GM12878 (cell line): ENCODE data around the gene ACVR1. TPM values are rescaled to one million over a fixed set of nuclear protein-coding genes. Genes with fewer than 3 reads are reported as not detected.

Experiments used
- ATAC-seq: fragments of 200-7000 bp; cut with Tn5 transposase; 3 replicates; pipeline ENCODE4 v1.9.1; 2020; ENCODE audit warnings: mild to moderate bottlenecking, moderate library complexity
- BruUV-seq: library from RNA; stranded (reverse); fragments of 400-500 nt; replicated peaks from 2 replicates; lab custom pipeline; 2021; lab: Mats Ljungman, UMichigan
- CTCF ChIA-PET: fragments of 300-600 bp; sonication (Branson Sonifier 250); formaldehyde crosslinking; extraction: SDS; loops from one replicate; lab custom pipeline; 2021; ENCODE audit warnings: inconsistent platforms; lab: Yijun Ruan, JAX
- POLR2A ChIA-PET: fragments of 350-600 bp; formaldehyde crosslinking; extraction: SDS; loops from one replicate; lab custom pipeline; 2021; ENCODE audit warnings: inconsistent platforms; lab: Charles Lee
- RAD21 ChIA-PET: fragments of 300-600 bp; sonication (Branson Sonifier 250); formaldehyde crosslinking; loops from one replicate; lab custom pipeline; 2023; ENCODE audit warnings: antibody characterized with exemption; ENCODE audit not compliant: unreplicated experiment; lab: Charles Lee
- SMC1A ChIA-PET: fragments of 300-600 bp; sonication (Branson Sonifier 250); formaldehyde crosslinking; loops from one replicate; lab custom pipeline; 2023; ENCODE audit not compliant: unreplicated experiment, uncharacterized antibody; lab: Charles Lee
- DNase-seq: peaks from one replicate; pipeline ENCODE4 v3.0.0-alpha.2; 2011; ENCODE audit warnings: low read depth, low spot score
- FAIRE-seq: peaks from 3 replicates; lab custom pipeline; 2011; peaks lifted over from hg19 to GRCh38; lab: Jason Lieb, UNC
- H2AFZ ChIP-seq: 2 replicates; pipeline ENCODE4 v1.6.0; 2011; ENCODE audit warnings: low read depth, low read length, control low read depth; ENCODE audit not compliant: control insufficient read depth
- H3K27ac ChIP-seq: 2 replicates; pipeline ENCODE4 v1.5.1; 2011; ENCODE audit warnings: control low read depth; ENCODE audit not compliant: control insufficient read depth, insufficient read depth
- H3K27me3 ChIP-seq, 2 experiments: replicated peaks in 1 of 2; 2 replicates each; pipeline versions ENCODE4 v1.6.0 to v1.6.1; 2011; ENCODE audit warnings: low read length in 1 of 2; ENCODE audit not compliant: control insufficient read depth in 2 of 2, insufficient read depth in 2 of 2
- H3K36me3 ChIP-seq, 2 experiments: 2 replicates each; pipeline ENCODE4 v1.5.1; 2011; ENCODE audit warnings: low read length in 1 of 2; ENCODE audit not compliant: control insufficient read depth in 2 of 2, insufficient read depth in 2 of 2
- H3K4me1 ChIP-seq: 2 replicates; pipeline ENCODE4 v1.6.1; 2011; ENCODE audit warnings: mild to moderate bottlenecking, low read length, moderate library complexity, mixed read lengths; ENCODE audit not compliant: control insufficient read depth, insufficient read depth
- H3K4me2 ChIP-seq: 2 replicates; pipeline ENCODE4 v1.6.0; 2011; ENCODE audit warnings: control low read depth; ENCODE audit not compliant: control insufficient read depth, insufficient read depth
- H3K4me3 ChIP-seq: fragments of 200-600 bp; sonication (generic); 2 replicates; pipeline ENCODE4 v1.5.1; 2016
- H3K79me2 ChIP-seq: 2 replicates; pipeline ENCODE4 v1.6.0; 2011; ENCODE audit warnings: low read length; ENCODE audit not compliant: control insufficient read depth, insufficient read depth
- H3K9ac ChIP-seq: 2 replicates; pipeline ENCODE4 v1.8.0; 2011; ENCODE audit warnings: low read length, control low read depth, mixed read lengths; ENCODE audit not compliant: control insufficient read depth, insufficient read depth
- H3K9me3 ChIP-seq: replicated peaks from 3 replicates; pipeline ENCODE4 v1.5.1; 2011; ENCODE audit warnings: mild to moderate bottlenecking, low read length; ENCODE audit not compliant: control insufficient read depth, insufficient read depth
- H4K20me1 ChIP-seq: 2 replicates; pipeline ENCODE4 v1.6.0; 2011; ENCODE audit not compliant: control insufficient read depth, insufficient read depth
- CHD1 ChIP-seq: IDR thresholded peaks from 2 replicates; pipeline ENCODE4 v1.6.1; 2012; ENCODE audit warnings: low read depth, low read length, improper control_type of control experiment
- EZH2 ChIP-seq: IDR thresholded peaks from 2 replicates; pipeline ENCODE4 v1.6.1; 2012; ENCODE audit warnings: low read depth, mild to moderate bottlenecking, control low read depth, inconsistent platforms, low read length, borderline replicate concordance; ENCODE audit not compliant: control insufficient read depth
- IRF5 ChIP-seq: fragments of 450-650 bp; IDR thresholded peaks from 2 replicates; pipeline ENCODE4 v1.6.1; 2017; ENCODE audit warnings: borderline replicate concordance
- JUND ChIP-seq: IDR thresholded peaks from 2 replicates; pipeline ENCODE4 v1.6.1; 2012; ENCODE audit warnings: low read depth, mild to moderate bottlenecking, low read length, improper control_type of control experiment, moderate library complexity
- MTA3 ChIP-seq: IDR thresholded peaks from 2 replicates; pipeline ENCODE4 v1.6.1; 2012; ENCODE audit warnings: low read length, inconsistent platforms, borderline replicate concordance
- MYB ChIP-seq: fragments of 150-350 bp; IDR thresholded peaks from 2 replicates; pipeline ENCODE4 v1.6.1; 2014; ENCODE audit warnings: mild to moderate bottlenecking, low read depth, low read length, borderline replicate concordance
- RAD21 ChIP-seq: IDR thresholded peaks from 2 replicates; pipeline ENCODE4 v1.6.1; 2011; ENCODE audit warnings: mild to moderate bottlenecking, low read depth, low read length, moderate library complexity; ENCODE audit not compliant: insufficient read depth
- RELB ChIP-seq: fragments of 450-650 bp; IDR thresholded peaks from 2 replicates; pipeline ENCODE4 v1.6.1; 2017; ENCODE audit warnings: low read depth, mild to moderate bottlenecking, moderate library complexity
- TARDBP ChIP-seq: IDR thresholded peaks from 2 replicates; pipeline ENCODE4 v1.6.1; 2016; ENCODE audit warnings: borderline replicate concordance
- ZBTB33 ChIP-seq: fragments of 450-650 bp; IDR thresholded peaks from 2 replicates; pipeline ENCODE4 v1.6.1; 2017; ENCODE audit warnings: mild to moderate bottlenecking
- ZBTB40 ChIP-seq: fragments of 450-650 bp; IDR thresholded peaks from 2 replicates; pipeline ENCODE4 v1.6.1; 2016; ENCODE audit warnings: mild to moderate bottlenecking, moderate library complexity, borderline replicate concordance
- WGBS: methylation state at CpG from one replicate; pipeline ENCODE4 v1.1.6; 2016; ENCODE audit warnings: low lambda C conversion rate; ENCODE audit not compliant: insufficient replicate concordance, insufficient coverage; ENCODE audit errors: missing lambda C conversion rate; 5-methylcytosine and 5-hydroxymethylcytosine counted together
- in situ Hi-C: fragments of 300-500 bp; cut with MboI; formaldehyde crosslinking; loops from 9 replicates; pipeline ENCODE4 v1.14.3; 2018; ENCODE audit warnings: mixed read lengths
- intact Hi-C: fragments of 100-400 bp; cut with micrococcal nuclease; formaldehyde crosslinking; loops from one replicate; pipeline ENCODE4 v1.14.2; 2022; ENCODE audit not compliant: unreplicated experiment
- polyA plus RNA-seq, 11 experiments: library from polyadenylated mRNA; depleted of rRNA in 4 of 11; unstranded in 6 of 11; stranded (reverse) in 5 of 11; fragments of >200 nt; fragmentation: Nextera tagmentation in 4 of 11; fragmentation: Illumina TruSeq in 1 of 11; extraction: Ambion mirVana in 4 of 11; extraction: Trizol in 1 of 11; gene quantifications; 1 replicate in 1 of 11; 2 replicates in 10 of 11; pipeline versions ENCODE4 v1.2.1 to v1.2.3, GENCODE V29; 2011 to 2016; ENCODE audit warnings: inconsistent platforms in 2 of 11, missing spikeins in 2 of 11, low read depth in 1 of 11
- total RNA-seq, 4 experiments: library from RNA; depleted of rRNA in 3 of 4; stranded (reverse); fragments of >200 nt in 3 of 4; fragmentation: Illumina TruSeq in 1 of 4; extraction: Trizol in 1 of 4; gene quantifications; 2 replicates each; pipeline versions ENCODE4 v1.2.1 to v1.2.3, GENCODE V29; 2013 to 2021
- TF ChIP-seq, protein P1 (sequence below): fragments of 450-650 bp; IDR thresholded peaks from 2 replicates; pipeline ENCODE4 v1.6.1; 2018; ENCODE audit warnings: mild to moderate bottlenecking, low read depth, moderate library complexity; ENCODE audit not compliant: partially characterized antibody

Gene ACVR1
- total and polyA plus RNA-seq, 10 of the 15 experiments (the other 5 are each of a cell fraction or from before 2014, with no cell fraction given) = 0.06 to 0.24 (median 0.14) TPM; not detected in 4

- no peak overlapping the region for H3K4me3 ChIP-seq
- no peaks in the 10 kb centered on the region for H3K4me1 ChIP-seq
- no peaks in the 10 kb centered on the region for H3K9me3 ChIP-seq
- in situ Hi-C loops (no loop called here), intact Hi-C loops (no loop called here)
- DNase-seq = no peak
- H2AFZ ChIP-seq = no peak overlapping the region
- no peaks in the 10 kb centered on the region for H3K27me3 ChIP-seq
- H3K36me3 ChIP-seq = no peaks in the 10 kb centered on the region
- no peaks in the 10 kb centered on the region for H4K20me1 ChIP-seq
- FAIRE-seq = no peak
- no peak for ATAC-seq
- no peaks in the 10 kb centered on the region for H3K79me2 ChIP-seq
- SMC1A ChIA-PET = no interaction called here
- POLR2A ChIA-PET = no interaction called here
- RAD21 ChIA-PET = no interaction called here
- no peak overlapping the region for H3K9ac ChIP-seq
- no peak overlapping the region for H3K4me2 ChIP-seq
- no peak overlapping the region for H3K27ac ChIP-seq
- CTCF ChIA-PET = no interaction called here
- no TSS peak for BruUV-seq
- 36% methylated on average over 2 of the region's 2 CpGs for WGBS
- TF ChIP-seq, protein P1, sequence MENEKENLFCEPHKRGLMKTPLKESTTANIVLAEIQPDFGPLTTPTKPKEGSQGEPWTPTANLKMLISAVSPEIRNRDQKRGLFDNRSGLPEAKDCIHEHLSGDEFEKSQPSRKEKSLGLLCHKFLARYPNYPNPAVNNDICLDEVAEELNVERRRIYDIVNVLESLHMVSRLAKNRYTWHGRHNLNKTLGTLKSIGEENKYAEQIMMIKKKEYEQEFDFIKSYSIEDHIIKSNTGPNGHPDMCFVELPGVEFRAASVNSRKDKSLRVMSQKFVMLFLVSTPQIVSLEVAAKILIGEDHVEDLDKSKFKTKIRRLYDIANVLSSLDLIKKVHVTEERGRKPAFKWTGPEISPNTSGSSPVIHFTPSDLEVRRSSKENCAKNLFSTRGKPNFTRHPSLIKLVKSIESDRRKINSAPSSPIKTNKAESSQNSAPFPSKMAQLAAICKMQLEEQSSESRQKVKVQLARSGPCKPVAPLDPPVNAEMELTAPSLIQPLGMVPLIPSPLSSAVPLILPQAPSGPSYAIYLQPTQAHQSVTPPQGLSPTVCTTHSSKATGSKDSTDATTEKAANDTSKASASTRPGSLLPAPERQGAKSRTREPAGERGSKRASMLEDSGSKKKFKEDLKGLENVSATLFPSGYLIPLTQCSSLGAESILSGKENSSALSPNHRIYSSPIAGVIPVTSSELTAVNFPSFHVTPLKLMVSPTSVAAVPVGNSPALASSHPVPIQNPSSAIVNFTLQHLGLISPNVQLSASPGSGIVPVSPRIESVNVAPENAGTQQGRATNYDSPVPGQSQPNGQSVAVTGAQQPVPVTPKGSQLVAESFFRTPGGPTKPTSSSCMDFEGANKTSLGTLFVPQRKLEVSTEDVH = no peak
- no peak for TF ChIP-seq MTA3
- no peak for TF ChIP-seq TARDBP
- no peak for TF ChIP-seq ZBTB40
- no peak for TF ChIP-seq ZBTB33
- TF ChIP-seq MYB = no peak
- TF ChIP-seq RAD21 = no peak
- no peak for TF ChIP-seq RELB
- TF ChIP-seq CHD1 = no peak
- TF ChIP-seq EZH2 = no peak
- no peak for TF ChIP-seq IRF5
- no peak for TF ChIP-seq JUND
Measured at GRCh38 chr2:157853211-157853610, 22.9 kb downstream of the ACVR1 start.
